SK-N-DZ (cell line): ENCODE data around the gene MLXIPL.
"Not testable (repeated sequence)": the region's sequence is repeated elsewhere in the genome, so short reads cannot be mapped to it uniquely, and the experiment has no call there.

Experiments
- DNase-seq: peaks from one replicate; pipeline ENCODE4 v3.0.0-alpha.2; 2015; ENCODE audit warnings: low spot score

Gene MLXIPL

GRCh38 chr7:73555411-73555982, 68.8 kb downstream of the MLXIPL start:
- DNase-seq, result no peak

- not testable (repeated sequence) for DNase-seq
Measured at GRCh38 chr7:73550093-73550492, 74.2 kb downstream of the MLXIPL start.

GRCh38 chr7:73549176-73549575, 75.1 kb downstream of the MLXIPL start:
- DNase-seq, result no peak

- no peak for DNase-seq
Measured at GRCh38 chr7:73547841-73548240, 76.5 kb downstream of the MLXIPL start.

GRCh38 chr7:73544678-73545077, 79.6 kb downstream of the MLXIPL start:
- DNase-seq, result no peak
